HG02852 (cell line): ENCODE results near the gene DMRT1.

Experiments
- ATAC-seq: cut with Tn5 transposase; IDR thresholded peaks from one replicate; pipeline ENCODE4 v1.9.1; 2021; ENCODE audit warnings: mild to moderate bottlenecking, moderate library complexity; ENCODE audit not compliant: unreplicated experiment

DMRT1 gene

DNA sequence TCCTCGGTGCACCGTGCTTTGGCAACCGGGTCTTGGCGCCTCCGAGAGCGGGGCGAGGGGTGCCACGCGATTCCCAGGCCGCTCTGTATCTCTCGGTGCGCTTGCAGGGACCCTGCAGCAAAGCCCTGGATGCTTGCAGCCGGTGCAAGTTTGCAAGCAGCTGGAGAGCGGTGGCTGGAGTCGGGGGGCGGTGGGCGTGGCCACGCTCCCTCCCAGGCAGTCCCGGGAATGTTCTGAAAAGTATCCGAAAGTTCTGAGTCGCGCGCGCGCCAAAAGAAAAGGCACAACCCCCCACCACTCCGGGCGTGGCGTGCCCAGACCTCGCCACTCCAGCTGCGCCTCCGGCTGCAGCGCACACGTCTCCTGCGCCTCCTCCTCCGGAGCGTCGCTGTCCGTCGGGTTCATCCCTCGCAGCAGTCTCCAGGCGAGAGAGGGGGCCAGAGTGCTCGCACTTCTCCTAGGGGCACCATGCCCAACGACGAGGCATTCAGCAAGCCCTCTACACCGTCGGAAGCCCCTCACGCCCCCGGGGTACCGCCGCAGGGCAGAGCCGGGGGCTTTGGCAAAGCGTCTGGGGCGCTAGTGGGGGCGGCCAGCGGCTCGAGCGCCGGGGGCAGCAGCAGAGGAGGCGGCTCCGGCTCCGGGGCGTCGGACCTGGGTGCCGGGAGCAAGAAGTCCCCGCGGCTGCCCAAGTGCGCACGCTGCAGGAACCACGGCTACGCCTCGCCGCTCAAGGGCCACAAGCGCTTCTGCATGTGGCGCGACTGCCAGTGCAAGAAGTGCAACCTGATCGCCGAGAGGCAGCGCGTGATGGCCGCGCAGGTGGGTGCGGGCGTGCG, at the start of gene DMRT1:
TSS of gene DMRT1 (plus strand) at position 327 of the 839 bp plus-strand sequence. CDS start at position 469, 142 bp downstream.
- ATAC-seq, result no peak

DNA sequence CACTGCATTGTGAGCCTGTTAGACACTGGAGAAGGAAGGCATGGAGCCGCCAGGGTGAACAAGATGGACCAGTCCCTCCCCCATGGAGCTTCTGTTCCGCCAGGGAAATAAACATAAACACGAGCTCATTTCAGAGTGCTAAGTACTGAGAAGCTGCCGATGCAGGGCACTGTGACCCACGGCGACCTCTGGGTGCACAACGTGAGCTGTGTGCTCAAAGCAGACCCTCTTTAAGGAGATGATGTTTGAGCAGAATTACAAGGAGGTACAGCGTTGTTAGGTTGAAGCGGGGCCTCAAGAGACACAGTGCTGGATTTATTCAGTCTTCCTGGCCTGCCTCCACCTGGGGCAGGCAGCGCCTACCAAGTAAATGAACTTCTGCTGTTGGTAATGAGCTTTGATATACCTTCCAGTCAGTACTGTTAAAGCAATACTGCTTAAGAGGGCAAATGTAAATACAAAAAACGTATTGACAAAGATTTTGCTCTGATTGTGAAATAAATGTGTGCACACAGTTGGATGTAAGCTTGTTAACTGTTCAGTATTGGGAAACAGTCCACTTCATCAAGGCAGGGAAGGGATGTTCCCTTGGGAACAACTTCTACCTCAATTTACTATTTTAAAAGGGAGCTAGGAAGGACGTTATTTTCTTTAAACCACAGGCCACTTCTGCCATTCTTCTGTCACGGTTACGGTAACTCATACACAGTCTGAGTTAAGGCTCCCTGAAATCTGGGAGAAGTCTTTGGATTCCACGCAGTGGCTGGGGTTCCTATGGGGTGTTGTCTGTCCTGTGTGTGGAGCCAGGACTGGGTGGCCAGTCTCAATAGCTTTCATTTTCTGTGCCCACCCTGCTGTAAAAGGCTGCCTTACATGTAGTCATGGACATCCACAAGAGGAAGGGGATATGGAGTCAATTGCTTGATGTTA, 48.9 kb upstream of the DMRT1 start:
- no peak for ATAC-seq

DNA sequence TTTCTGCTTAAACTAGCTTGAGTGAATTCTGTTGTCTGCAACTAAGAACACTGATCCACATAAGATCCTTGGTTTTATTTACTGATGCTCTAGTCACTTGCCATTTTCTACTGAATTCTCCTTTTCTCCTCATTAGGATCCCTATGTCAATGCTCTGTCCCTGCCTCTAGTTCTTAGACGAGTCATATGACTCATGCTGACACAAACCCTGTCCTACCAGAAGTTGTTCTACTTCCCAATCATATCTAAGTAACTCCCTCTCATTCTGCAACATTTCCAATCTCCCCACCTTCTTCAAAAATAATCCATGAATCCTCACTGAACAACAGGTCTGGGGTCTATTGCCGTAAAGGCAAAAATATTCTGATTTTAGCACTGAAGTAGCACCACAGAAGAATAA, 47.1 kb upstream of the DMRT1 start:
- ATAC-seq, result no peak

DNA sequence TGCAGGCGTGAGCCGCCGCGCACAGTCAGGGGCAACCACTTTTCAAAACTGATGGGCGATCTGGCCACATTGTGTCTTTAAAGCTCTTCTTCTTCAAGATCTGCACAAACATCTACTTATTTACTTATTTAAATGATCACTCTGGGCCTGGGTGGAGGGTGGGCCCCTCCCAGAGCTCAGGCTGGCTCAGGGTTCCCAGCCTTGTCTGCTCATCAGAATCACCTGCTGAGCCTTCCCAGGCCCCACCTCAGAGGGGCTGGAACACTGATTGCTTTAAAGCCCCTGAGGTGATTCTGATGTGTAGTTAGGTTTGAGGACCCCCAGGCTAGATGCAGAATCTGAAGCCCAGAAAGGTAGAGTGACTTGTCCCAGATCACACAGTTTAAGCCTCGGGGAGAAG, 45.6 kb upstream of the DMRT1 start:
- no peak for ATAC-seq

DNA sequence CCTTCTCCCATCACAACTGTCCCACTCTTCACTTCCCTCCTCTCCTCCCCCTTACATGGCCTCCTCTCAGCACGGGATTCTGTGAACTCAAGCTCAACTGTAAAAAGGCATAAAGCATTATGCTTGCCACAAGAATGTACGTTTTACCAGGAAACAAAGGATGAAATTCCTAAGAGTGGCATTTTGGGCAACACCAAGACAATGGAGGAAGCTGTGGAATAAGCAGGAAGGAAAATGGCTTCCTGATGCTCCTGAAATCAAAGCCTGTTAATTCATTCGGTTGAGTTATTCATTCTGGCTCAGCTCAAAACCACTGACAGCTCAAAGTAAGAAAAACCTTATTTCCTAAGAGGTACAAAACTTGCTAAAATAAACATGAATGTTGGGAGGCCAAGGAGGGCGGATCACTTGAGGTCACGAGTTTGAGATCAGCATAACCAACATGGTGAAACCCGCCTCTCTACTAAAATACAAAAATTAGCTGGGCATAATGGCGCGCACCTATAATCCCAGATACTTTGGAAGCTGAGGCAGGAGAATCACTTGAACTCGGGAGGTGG, 40.8 kb upstream of the DMRT1 start:
- ATAC-seq, result no peak

- ATAC-seq, result no peak
These were observed 40.0 kb upstream of the DMRT1 start for GRCh38 chr9:801399-802071.

DNA sequence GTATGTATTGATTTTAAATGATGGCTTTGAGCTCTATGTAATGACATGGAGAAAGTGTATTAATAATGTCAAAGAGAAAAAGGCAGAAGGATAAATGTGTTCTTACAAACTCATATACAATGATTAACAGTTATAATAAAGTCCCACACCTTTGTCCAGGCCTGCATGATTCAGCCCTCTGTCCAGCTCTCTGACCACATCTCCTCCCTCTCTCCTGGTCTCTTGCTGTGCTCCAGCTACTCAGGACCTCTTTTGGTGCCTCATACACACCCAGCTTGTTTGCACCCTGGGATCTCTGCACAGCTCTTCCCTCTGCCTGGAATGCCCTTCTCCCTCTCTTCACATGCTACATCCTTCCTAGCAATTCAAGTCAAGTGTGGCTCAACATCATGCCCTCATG, 37.5 kb upstream of the DMRT1 start:
- no peak for ATAC-seq

GRCh38 chr9:805151-805550, 36.3 kb upstream of the DMRT1 start:
- ATAC-seq, result no peak

GRCh38 chr9:806285-807156, 35.0 kb upstream of the DMRT1 start:
- no peak for ATAC-seq

- no peak for ATAC-seq
These were observed 30.4 kb upstream of the DMRT1 start for GRCh38 chr9:811106-811531.

- ATAC-seq, result no peak
These were observed 22.5 kb upstream of the DMRT1 start for GRCh38 chr9:818958-819357.

DNA sequence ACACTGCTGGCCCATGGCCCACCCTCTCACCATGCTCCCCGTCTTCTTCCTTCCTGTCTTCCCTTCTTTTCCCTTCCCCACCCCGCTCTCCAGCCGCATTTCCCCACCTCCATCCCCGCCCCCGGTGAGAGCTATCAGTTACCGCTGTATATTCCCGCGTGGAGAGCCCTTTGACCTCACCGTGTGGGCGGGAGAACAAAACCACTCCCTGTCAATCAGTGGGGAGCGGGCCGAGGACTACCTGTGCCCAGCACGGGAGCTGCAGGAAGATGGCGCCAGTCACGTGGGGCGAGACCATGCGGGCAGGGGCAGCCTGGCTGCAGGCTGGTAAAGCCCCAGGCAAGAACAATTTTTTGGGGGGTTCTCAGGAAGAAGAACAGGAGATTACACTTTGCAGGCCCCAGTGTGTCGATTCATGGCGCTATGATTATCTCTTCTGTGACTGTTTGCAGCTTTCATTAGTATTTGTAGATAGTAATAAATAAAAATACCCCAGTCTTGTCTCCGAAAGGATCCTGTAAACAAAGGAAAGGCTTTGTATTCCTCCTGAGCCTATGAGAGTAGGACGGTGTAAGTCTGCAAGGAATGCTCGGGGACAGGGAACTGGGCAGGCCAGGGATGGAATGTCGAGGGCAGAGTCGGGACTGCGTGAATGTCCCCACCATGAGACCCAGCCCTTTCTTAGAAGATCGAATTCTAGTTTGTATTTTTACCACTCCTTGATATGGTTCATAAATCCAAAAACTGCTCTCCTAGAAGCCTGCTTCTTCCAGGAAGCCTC, 14.8 kb upstream of the DMRT1 start:
- ATAC-seq, result no peak

GRCh38 chr9:840343-840742, 1.2 kb upstream of the DMRT1 start:
- no peak for ATAC-seq

DNA sequence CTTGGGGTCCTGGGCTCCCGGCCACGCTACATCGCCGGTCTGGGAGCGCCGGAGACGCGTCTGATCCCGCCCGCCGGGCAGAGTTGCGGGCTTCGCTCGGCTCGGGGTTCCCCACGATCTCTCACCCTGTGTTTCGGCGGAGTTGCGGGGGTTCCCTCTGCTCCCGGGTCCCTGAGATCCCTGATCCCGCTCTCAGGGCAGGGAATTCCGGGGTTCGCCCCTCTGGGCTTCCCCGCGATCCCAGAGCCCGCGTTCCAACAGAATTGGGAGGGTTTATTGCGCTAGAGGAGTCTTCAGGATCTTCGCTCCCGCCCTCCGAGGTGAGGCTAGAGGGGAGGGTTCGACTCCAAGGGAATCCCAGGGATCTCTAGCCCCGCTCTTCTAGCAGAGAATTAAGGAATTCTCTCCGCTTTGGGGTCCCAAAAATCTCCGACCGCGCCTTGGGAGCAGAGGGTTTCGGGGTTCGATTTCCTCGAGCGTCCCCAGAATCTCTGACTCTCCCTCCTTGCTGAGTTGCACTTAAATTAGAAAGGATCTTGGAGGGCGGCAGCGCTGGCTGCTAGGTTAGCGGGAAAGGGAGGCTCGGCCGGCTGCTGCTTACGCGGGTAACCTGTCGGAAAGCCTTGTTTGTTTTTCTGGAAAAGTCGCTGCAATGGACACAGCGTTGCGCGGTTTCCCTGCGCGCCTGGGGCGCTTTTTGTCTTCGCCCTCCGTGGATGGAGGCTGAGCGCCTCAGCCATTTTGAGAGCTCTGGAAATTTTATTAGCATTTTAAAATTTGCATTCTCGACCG, 1.3 kb downstream of the DMRT1 start:
- ATAC-seq, result no peak

DNA sequence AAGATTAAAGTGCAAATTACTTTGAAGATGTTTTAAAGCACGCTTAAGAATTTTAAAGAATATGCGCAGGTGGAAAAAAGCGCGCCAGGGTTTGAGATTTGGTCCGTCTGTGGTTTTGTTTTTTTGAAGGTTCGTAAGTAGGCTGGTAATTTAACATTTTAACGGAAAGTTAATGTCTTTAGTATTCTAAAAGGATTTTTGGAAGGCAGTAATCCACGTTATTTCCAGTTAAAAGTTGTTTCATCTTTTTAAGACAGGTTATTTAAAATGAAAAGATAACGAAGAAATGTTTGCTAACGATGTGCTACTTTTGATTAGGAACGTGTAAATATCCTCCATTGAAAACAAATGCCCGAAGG, 1.9 kb downstream of the DMRT1 start:
- no peak for ATAC-seq

GRCh38 chr9:846852-847251, 5.4 kb downstream of the DMRT1 start:
- ATAC-seq, result no peak

DNA sequence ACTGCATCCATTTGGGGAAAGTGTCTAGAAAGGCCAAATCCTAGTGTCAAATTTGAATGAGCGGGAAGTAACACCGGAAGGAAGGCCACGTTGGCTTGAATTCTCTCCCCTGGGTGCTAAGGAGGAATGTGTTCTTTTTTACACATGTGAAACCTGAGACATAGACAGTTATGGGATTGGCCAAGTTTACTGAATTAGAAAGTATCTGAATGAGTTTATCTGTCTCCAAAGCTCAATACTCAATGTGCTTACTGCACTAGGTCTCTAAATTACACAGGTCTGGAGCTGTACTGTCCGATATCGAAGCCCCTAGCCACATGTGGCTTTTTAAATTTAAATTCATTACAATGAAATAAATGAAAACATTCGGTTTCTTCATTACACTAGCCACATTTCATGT, 6.0 kb downstream of the DMRT1 start:
- peak; percentile 71 for ATAC-seq

DNA sequence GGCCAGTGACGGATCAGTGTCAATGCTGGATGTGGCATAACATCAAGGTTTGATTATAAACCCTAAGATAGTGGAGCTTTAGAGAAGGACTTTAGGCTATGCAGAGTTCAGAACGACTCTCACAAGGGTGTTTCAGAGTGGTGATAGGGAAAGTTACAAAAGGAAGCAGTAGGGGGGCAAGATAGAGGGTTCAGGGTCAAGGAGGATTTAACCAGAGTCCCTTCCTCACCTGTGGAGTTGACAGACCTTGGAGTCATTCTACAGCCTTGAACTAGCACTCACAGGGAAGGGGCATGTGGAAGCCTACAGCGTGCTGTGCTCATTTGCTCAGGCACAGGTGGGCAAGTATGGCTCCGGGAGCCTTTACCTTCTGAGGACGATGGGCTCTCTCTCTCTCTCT, 7.9 kb downstream of the DMRT1 start:
- no peak for ATAC-seq

GRCh38 chr9:852539-852938, 11.0 kb downstream of the DMRT1 start:
- ATAC-seq, result no peak
